HG02840 (cell line): ENCODE measurements around the gene SP8.
A peak's percentile ranks its signal among the peaks of the same experiment; 100 is the strongest.
"Not testable (repeated sequence)": the region's sequence is repeated elsewhere in the genome, so short reads cannot be mapped to it uniquely, and the experiment has no call there.

Experiments used
- ATAC-seq: cut with Tn5 transposase; IDR thresholded peaks from one replicate; pipeline ENCODE4 v1.9.1; 2021; ENCODE audit warnings: mild to moderate bottlenecking, moderate library complexity, moderate number of reproducible peaks; ENCODE audit not compliant: unreplicated experiment, low FRiP score

The SP8 gene

GRCh38 chr7:20786779-20787659 is at the start of gene SP8:
Gene SP8, minus strand, starts transcription at chr7:20786886. Its CDS starts 88 bp downstream, at chr7:20786798.
- no peak for ATAC-seq

GRCh38 chr7:20836424-20836823 is 49.7 kb upstream of the SP8 start:
- peak; percentile 70 for ATAC-seq

GRCh38 chr7:20835111-20835750 is 48.5 kb upstream of the SP8 start:
- no peak for ATAC-seq

GRCh38 chr7:20834656-20835055 is 48.0 kb upstream of the SP8 start:
- no peak for ATAC-seq

GRCh38 chr7:20831956-20832355 is 45.3 kb upstream of the SP8 start:
- no peak for ATAC-seq

- no peak for ATAC-seq
These were observed 44.8 kb upstream of the SP8 start for GRCh38 chr7:20831451-20831850.

- ATAC-seq, result peak; percentile 68
These were observed 42.3 kb upstream of the SP8 start for GRCh38 chr7:20828947-20829346.

- no peak for ATAC-seq
These were observed 40.5 kb upstream of the SP8 start for GRCh38 chr7:20827172-20827571.

- no peak for ATAC-seq
These were observed 39.6 kb upstream of the SP8 start for GRCh38 chr7:20826243-20826642.

- ATAC-seq, result no peak
These were observed 38.9 kb upstream of the SP8 start for GRCh38 chr7:20825555-20825954.

- ATAC-seq, result not testable (repeated sequence)
These were observed 34.7 kb upstream of the SP8 start for GRCh38 chr7:20821390-20821789.

- ATAC-seq, result no peak
These were observed 29.8 kb upstream of the SP8 start for GRCh38 chr7:20816372-20816959.

- no peak for ATAC-seq
These were observed 17.7 kb upstream of the SP8 start for GRCh38 chr7:20804345-20804744.

GRCh38 chr7:20799566-20800366 is 13.1 kb upstream of the SP8 start:
- no peak for ATAC-seq

GRCh38 chr7:20798694-20799121 is 12.0 kb upstream of the SP8 start:
- ATAC-seq, result no peak

GRCh38 chr7:20798081-20798693 is 11.5 kb upstream of the SP8 start:
- peak; percentile 80 for ATAC-seq

- peak; percentile 57 for ATAC-seq
These were observed 10.9 kb upstream of the SP8 start for GRCh38 chr7:20797462-20798080.

GRCh38 chr7:20797042-20797461 is 10.4 kb upstream of the SP8 start:
- ATAC-seq, result no peak

GRCh38 chr7:20796500-20796899 is 9.8 kb upstream of the SP8 start:
- no peak for ATAC-seq

- ATAC-seq, result no peak
These were observed 9.2 kb upstream of the SP8 start for GRCh38 chr7:20795881-20796280.
